HG02970 (cell line): ENCODE measurements around the gene MRPL41.
"Not testable (repeated sequence)": the region's sequence is repeated elsewhere in the genome, so short reads cannot be mapped to it uniquely, and the experiment has no call there.

Experiments
- ATAC-seq: cut with Tn5 transposase; IDR thresholded peaks from one replicate; pipeline ENCODE4 v1.9.1; 2021; ENCODE audit warnings: mild to moderate bottlenecking, moderate library complexity, moderate number of reproducible peaks; ENCODE audit not compliant: unreplicated experiment, low FRiP score

MRPL41 gene

DNA sequence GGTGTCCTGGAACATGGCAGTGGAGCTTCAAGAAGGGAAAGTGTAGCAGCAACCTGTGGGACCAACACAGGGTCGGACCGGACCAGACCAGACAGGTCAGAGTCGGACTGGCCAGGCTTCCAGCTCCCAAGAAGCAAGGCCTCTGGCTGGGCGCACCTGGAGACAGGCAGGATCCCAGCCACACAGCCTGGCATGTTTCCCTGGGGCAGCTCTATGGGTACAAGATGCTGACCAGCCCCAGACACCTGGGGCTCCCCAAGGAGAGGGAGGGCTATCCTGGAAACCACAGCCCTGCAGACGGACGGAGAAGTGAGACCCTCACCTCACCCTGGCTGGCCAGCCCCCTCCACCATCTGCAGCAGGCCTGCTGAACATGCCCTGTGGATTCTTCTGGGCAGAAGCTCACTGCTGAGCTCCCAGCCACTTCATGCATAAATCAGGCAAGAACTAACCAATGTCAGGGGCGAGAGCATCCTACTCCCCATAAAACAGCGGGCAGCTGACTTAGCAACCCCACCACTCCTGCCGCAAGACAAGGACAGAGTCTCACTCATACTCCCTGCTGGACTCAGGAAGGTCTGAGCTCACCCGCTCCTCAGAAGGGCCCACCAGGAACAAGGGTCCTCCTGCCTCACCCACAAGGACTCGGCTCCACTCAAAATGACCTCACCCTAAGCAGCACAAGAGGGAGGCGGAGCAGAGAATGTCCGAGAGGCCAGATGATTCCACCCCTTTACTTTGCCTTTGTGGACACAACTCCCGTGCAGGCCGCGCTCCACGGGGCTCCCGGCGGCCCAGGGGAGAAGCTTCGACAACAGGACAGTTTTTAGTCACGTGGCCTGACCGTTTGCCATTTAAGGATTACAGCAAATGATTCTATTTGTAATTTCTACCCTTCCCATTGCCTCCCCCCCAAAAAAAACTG is 29.9 kb downstream of the MRPL41 start:
- ATAC-seq = no peak

DNA sequence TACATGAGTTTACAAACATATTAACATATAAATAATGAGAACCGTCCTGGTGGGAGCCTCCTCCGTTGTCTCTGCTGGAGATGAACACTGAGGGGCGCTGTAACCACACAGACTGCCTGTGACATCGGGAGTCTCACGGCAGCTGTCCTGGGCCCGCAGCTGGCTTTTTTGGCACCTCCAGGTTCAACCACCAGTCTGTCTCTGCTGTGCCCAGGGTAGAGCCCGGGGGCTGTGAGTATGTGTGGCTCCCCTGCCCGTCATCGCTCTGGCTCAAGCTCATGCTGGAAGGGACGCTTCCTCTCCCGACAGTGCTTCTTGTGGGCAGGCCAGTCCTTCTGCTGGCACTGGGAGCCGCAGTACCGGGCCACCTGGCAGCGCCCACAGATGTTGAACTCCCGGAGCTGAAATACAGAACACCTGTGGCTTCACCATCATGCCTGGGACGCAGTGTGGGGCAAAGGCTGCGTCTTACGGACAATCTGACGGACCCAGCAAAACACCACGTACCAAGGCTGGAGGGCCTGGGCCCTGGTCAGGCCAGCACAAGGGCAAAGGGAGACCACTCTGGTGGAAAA is 30.7 kb downstream of the MRPL41 start:
- ATAC-seq = no peak

DNA sequence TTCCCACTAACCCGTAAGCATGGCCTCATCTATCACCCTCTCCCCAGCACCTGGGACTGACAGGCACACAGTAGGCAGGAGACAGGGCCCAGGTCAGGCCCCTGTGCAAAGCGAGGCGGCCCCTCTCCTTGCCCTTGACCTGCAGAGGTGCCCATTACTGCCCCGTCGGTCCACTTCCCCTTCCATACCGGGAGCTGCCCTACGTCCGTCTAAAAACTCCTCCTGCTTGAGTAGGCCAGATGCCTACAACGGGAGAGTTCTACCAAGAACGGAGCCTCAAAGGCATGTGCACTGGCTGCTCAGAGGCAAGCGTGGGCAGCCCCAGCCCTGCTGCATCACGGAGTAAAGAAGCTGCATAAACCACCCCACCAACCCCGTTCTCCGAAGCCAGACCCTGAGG is 31.7 kb downstream of the MRPL41 start:
- ATAC-seq = no peak

DNA sequence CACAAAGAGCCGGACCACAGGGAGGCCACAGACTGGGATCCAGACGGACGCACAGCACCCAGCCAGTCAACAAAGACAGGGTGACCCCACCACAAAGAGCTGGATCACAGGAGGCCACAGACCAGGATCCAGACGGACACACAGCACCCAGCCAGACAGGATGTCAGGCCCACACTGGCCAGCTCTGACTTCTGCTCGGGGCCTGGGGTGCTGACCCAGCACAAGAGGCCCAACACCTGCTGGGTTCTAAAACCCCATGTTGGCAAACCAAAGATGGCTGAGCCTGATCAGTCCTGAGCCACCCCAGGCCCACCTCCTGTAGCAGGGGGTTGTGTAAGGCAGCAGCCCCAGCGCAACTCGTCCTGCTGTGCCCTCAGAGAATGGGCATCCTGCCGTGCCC is 32.3 kb downstream of the MRPL41 start:
- no peak for ATAC-seq

DNA sequence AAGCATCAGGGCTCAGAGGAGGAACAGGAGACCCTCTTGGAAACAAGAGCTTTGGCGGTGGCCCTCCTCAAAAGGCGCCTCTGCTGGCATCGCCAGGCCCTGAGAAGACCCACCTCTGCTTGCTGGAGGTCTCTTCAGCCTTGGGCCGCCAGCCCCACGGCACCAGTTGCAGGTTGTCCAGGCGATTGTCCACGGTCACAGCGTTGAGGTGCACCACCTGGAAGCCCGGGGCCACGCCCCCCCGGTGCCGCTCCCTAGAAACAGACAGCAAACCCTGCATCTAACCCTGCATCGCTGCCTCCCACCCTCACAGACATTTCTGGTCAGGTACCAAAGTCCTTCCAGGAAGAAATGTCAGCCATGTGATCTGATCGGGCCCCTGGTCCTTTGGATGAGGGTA is 35.2 kb downstream of the MRPL41 start:
- ATAC-seq = no peak

DNA sequence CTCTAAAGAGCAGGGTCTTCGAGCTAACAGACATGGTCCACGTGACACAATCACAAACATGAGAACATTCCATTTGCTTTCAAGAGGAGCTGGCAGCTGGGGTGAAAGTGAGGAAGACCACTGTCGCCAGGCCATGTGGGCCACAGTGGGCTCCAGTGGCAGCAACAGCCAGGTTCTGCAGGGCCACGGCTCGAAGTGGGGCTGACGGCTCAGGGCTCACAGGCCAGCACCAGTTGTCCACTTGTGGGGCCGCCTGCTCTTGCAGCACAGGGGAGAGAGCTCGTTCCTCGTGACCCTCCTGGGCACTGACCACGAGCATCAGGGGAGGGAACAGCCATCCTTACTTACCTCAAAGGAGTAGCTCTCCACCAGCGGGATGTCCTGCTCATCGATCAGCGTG is 36.6 kb downstream of the MRPL41 start:
- ATAC-seq = no peak

DNA sequence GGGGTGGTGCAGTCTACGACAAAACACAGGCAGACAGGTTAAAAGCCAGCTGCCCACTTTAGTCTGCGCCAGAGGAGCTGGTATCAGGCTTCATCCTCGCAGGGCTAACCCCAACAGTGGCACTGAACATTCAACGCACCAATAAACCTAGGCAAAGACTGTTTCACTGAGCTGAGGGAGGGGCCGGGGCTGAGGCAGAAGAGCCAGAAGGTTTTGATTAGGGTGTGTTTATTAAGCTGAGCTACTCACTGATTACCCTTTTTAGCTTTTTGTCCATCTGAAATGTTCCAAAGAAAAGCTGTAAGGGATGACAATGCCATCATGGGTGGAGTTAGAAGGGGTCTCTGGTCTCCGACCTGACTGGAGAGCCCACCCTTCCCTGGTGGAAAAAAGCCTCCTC is 37.2 kb downstream of the MRPL41 start:
- no peak for ATAC-seq

DNA sequence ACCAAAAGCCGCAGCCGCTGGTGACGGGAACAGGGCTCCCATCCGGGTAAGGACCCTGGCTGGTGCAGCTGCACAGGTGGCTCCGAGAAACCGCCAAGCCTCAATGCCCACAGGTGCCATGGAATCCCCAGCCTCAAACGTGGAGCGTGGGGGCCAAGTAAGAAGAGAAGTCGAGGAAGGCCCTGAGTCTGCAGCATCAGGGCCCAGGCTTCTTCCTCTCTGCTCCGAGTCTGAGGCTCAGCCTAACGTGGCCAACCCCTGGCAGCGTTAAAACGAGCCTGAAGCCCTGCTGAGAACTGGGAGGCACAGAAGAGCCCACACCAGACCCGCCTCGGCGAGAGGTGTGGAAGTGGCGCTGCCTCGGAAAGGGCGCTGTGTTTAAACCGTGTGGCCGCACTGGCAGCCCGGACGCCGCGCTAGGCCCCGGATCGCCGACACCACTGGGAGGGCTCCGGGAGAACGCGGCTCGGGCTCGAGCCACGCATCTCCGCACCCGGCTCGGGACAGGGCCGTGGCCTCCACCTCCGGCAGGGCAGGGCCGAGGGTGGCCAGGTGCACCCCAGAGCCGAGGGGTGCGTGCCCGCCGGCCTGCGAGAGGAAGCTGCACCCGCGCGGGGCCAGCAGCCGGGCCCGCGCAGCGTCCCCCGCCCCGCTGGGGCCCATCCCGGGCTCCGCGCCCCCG is 37.9 kb downstream of the MRPL41 start:
- ATAC-seq = peak; percentile 10

DNA sequence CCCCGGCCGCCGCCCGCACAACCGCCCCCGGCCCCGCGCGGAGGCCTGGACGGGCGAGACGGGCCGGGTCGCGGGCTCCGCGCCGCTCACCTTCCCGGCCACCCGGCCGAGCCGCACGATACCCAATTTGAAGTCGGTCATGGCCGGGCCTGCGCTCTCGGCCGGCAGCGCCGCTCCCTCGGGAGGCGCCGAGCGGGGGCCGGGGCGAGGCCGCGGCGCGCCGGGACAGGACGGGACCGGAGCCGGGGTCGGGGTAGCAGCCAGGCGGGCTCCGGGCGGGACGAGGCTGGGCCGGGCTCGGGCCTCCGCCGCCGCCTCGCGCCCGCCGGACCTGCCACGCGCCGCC is 38.4 kb downstream of the MRPL41 start:
- ATAC-seq = no peak

DNA sequence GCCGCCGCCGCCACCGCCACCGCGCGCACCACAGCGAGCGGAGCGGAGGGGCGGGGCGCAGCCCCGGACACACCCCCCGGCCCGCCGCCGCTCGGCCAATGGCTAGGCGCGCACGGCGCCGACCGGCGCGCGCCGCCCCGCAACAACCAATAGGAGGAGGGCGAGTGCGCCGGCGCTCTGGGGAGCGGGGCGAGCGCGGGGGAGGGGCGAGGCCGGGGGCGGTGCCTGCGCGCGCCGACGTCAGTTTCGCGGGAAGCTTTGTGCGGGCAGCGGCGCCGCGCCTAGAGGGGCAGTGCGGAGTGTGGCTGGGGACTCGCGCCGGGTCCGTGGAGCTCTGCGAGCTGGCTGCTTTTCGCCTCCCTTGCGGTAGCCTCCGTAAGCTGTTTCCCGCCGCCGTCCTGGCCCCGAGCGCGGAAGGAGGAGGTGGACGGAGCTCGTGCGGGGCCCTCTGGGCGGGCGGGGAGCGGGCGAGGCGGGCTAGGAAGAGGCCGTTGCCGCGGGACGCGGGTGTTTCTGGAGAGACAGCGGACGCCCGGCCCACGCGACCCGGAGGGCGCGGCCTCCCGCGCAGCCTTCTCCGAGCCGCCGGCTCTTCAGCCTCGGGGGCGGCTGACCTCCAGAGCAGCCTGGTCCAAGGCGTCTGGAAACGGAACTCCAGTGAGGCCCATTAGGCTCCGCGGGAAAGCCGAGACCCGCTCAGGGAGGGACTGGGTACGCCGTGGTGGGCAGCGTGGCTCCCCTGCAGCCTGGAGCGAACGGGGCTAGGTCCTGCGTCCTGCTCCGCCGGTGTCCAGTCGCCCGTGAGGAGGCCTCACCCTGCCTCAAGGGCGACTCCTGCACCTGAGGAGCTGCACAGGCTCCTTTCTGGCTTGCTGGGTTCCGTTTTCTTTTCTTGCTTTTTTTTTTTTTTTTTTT is 39.0 kb downstream of the MRPL41 start, which contains the start of gene ZMYND19:
ZMYND19 (minus strand) TSS at position 44 of the 915 bp plus-strand sequence. CDS start 249 bp downstream, outside the sequence.
- peak; percentile 83 for ATAC-seq

DNA sequence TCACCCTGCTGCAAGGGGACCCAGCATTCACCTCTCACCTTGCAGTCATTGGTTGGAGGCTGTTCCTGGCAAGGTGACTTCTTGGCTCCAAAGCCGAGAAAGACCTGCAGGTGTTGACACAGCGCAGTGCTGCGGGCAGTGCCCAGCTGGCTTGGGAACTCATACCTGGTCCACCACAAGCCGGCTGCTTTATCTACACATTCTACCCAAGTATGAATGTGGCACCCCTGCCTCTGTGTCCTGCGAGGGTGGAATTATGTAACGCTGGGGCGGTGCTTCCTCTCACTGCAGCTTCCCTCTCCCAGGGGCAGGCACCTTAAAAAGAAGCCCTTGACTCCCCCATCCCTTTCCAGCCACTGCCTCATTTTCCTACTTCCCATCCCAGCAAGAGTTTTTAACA is 41.1 kb downstream of the MRPL41 start:
- no peak for ATAC-seq

DNA sequence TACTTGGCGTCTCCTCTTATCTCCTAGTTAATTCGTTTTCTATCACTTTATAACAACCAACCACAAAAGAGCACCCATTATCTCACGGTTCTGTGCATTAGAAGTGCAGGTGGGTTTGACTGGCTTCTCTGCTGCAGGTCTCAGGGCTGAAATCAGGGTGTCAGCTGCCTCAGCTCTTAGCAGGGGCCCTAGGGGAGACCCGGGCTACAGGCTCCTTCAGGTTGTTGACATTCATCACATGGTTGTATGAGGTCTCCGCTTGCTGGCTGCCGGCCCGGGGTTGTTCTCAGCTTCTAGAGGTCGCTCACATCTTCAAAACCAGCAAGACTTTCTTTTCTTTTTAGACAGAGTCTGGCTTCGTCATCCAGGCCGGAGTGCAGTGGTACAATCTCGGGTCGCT is 41.5 kb downstream of the MRPL41 start:
- no peak for ATAC-seq

DNA sequence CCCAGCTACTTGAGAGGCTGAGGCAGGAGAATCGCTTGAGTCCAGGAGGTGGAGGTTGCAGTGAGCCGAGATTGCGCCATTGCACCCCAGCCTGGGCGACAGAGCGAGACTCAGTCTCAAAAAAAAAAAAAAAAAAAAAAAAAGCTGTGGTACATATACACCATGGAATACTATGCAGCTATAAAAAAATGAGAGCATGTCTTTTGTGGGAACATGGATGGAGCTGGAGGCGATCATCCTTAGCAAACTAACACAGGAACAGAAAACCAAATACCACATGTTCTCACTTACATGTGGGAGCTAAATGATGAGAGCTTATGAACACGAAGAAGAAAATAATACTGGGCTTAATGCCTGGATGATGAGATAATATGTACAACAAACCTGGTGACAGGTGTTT is 44.9 kb downstream of the MRPL41 start:
- ATAC-seq = not testable (repeated sequence)

DNA sequence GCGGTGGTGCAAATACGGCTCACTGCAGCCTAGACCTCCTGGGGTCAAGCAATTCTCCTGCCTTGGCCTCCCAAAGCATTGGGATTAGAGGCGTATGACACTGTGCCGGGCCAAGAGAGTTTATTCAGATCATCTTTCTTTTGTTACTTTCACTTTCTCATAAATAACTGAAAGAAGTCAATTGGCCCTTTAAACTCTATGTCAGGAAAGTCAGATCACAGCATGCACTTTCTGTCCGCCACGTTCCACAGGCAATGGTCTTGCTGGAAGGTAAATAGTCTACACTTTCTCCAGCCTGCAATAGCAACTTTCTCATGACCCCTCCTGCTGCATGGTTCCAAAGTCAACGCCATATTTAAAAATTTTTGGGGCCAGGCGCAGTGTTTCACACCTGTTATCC is 47.3 kb downstream of the MRPL41 start:
- no peak for ATAC-seq
